HepG2 (cell line): ENCODE data around the gene GPR162. TPM values are rescaled to one million over a fixed set of nuclear protein-coding genes. Genes with fewer than 3 reads are reported as not detected.

ENCODE experiments used
- BHLHE40 ChIP-seq: IDR thresholded peaks from 2 replicates; pipeline ENCODE4 v1.6.1; 2011; ENCODE audit warnings: low read length, improper control_type of control experiment
- BRCA1 ChIP-seq: sonication (generic); formaldehyde crosslinking; IDR thresholded peaks from 2 replicates; pipeline ENCODE4 v1.4.0; 2020; ENCODE audit warnings: missing genetic modification reagents
- DNMT1 ChIP-seq: sonication (generic); formaldehyde crosslinking; IDR thresholded peaks from 2 replicates; pipeline ENCODE4 v1.5.1; 2020; ENCODE audit warnings: mild to moderate bottlenecking, missing genetic modification reagents
- ZNF17 ChIP-seq: sonication (generic); formaldehyde crosslinking; IDR thresholded peaks from 2 replicates; pipeline ENCODE4 v1.5.0; 2020; ENCODE audit warnings: mild to moderate bottlenecking, missing genetic modification reagents
- polyA plus RNA-seq, 8 experiments: library from polyadenylated mRNA; depleted of rRNA in 3 of 8; stranded (reverse) in 7 of 8; unstranded in 1 of 8; fragments of >200 nt; fragmentation: Illumina TruSeq in 4 of 8; extraction: Trizol in 4 of 8; gene quantifications; 2 replicates each; pipeline versions ENCODE4 v1.2.1 to v1.2.3, GENCODE V29; 2011 to 2016; ENCODE audit warnings: low read depth in 4 of 8, missing spikeins in 1 of 8, mixed read lengths in 1 of 8; ENCODE audit not compliant: insufficient read depth in 1 of 8
- total RNA-seq, 5 experiments: library from RNA; depleted of rRNA; stranded (reverse); fragments of >200 nt; fragmentation: Illumina TruSeq; extraction: Trizol; gene quantifications; 2 replicates each; pipeline ENCODE4 v1.2.3, GENCODE V29; 2016; ENCODE audit warnings: low read depth in 1 of 5
- TF ChIP-seq, protein P1 (sequence below), 2 experiments: IDR thresholded peaks; 2 replicates each; pipeline ENCODE4 v1.6.1; 2011 to 2012; ENCODE audit warnings: low read length in 2 of 2, borderline replicate concordance in 1 of 2, low read depth in 1 of 2, mild to moderate bottlenecking in 1 of 2, moderate library complexity in 1 of 2
- TF ChIP-seq, protein P2 (sequence below): sonication (generic); formaldehyde crosslinking; conservative IDR thresholded peaks from 2 replicates; pipeline ENCODE4 v1.8.1; 2023; ENCODE audit warnings: missing genetic modification reagents
- TF ChIP-seq, protein P3 (sequence below): sonication (generic); formaldehyde crosslinking; IDR thresholded peaks from 2 replicates; pipeline ENCODE4 v1.4.0; 2020; ENCODE audit warnings: mild to moderate bottlenecking, missing genetic modification reagents

Gene GPR162
- total and polyA plus RNA-seq, 2 of the 13 experiments (the other 11 are each of a cell fraction or from before 2014, with no cell fraction given) = 0.08 TPM; not detected in 1

DNA sequence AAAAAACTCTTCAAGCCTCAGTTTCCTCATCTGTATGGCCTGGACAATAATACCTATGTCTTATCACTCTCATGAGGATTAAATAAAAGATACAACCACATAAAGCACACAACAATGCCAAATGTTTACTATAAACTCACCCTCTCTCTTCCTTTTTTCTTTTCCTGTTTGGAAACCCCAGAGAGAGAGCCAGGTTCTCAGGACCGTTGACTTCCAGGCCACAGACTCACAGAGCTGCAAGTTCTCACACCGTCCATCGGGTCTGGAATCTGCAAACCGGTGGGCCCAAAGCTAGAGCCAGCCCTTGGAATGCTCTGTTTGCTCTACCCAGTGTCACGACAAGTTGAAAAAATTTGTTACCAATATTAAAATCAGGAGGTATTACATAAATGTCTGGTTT lies 36.9 kb upstream of the GPR162 start (continued):
- TF ChIP-seq BRCA1 (CRISPR knock-in tag) (no peak), ZNF17 (CRISPR knock-in tag) (no peak), DNMT1 (CRISPR knock-in tag) (no peak), BHLHE40 (no peak)
- TF ChIP-seq, protein P1, sequence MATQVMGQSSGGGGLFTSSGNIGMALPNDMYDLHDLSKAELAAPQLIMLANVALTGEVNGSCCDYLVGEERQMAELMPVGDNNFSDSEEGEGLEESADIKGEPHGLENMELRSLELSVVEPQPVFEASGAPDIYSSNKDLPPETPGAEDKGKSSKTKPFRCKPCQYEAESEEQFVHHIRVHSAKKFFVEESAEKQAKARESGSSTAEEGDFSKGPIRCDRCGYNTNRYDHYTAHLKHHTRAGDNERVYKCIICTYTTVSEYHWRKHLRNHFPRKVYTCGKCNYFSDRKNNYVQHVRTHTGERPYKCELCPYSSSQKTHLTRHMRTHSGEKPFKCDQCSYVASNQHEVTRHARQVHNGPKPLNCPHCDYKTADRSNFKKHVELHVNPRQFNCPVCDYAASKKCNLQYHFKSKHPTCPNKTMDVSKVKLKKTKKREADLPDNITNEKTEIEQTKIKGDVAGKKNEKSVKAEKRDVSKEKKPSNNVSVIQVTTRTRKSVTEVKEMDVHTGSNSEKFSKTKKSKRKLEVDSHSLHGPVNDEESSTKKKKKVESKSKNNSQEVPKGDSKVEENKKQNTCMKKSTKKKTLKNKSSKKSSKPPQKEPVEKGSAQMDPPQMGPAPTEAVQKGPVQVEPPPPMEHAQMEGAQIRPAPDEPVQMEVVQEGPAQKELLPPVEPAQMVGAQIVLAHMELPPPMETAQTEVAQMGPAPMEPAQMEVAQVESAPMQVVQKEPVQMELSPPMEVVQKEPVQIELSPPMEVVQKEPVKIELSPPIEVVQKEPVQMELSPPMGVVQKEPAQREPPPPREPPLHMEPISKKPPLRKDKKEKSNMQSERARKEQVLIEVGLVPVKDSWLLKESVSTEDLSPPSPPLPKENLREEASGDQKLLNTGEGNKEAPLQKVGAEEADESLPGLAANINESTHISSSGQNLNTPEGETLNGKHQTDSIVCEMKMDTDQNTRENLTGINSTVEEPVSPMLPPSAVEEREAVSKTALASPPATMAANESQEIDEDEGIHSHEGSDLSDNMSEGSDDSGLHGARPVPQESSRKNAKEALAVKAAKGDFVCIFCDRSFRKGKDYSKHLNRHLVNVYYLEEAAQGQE (IDR thresholded peaks at IDR 0.05; ENCODE audit: borderline replicate concordance in 1 of 2, low read depth in 1 of 2, low read length in 2 of 2) = no peak
- TF ChIP-seq, protein P2, sequence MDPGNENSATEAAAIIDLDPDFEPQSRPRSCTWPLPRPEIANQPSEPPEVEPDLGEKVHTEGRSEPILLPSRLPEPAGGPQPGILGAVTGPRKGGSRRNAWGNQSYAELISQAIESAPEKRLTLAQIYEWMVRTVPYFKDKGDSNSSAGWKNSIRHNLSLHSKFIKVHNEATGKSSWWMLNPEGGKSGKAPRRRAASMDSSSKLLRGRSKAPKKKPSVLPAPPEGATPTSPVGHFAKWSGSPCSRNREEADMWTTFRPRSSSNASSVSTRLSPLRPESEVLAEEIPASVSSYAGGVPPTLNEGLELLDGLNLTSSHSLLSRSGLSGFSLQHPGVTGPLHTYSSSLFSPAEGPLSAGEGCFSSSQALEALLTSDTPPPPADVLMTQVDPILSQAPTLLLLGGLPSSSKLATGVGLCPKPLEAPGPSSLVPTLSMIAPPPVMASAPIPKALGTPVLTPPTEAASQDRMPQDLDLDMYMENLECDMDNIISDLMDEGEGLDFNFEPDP = no peak
- TF ChIP-seq, protein P3, sequence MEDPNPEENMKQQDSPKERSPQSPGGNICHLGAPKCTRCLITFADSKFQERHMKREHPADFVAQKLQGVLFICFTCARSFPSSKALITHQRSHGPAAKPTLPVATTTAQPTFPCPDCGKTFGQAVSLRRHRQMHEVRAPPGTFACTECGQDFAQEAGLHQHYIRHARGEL = no peak
- TF ChIP-seq, all 625 proteins: peak for 0
